ENCODE results near the gene SOX18. TPM values are rescaled to one million over a fixed set of nuclear protein-coding genes. Genes with fewer than 3 reads are reported as not detected.

The SOX18 gene
- total and polyA plus RNA-seq, 2 of the 8 experiments (the other 6 are each of a cell fraction or from before 2014, with no cell fraction given): 0.09 TPM; not detected in 1

GRCh38 chr20:64086801-64087200 is 37.4 kb upstream of the SOX18 start:
- WGBS, 2 experiments (ENCODE audit: extremely low coverage in 1 of 2, insufficient coverage in 1 of 2, insufficient read length in 1 of 2, insufficient replicate concordance in 2 of 2, low coverage in 1 of 2, low lambda C conversion rate in 2 of 2, missing lambda C conversion rate in 1 of 2): 97% methylated on average over 7 of the region's 11 CpGs; no CpG with 5 or more reads in 1 of the 2 experiments
- no peak overlapping the region for H3K4me2 ChIP-seq (ENCODE audit: insufficient read depth in 1 of 2, low read depth in 2 of 2, low read length in 2 of 2)
- no peak overlapping the region for H3K56ac ChIP-seq (replicated peaks; ENCODE audit: insufficient read length, low read depth, low read length)
- POLR2A ChIA-PET (ENCODE audit: partially characterized antibody): no interaction called here
- no peaks in the 10 kb centered on the region for H3K79me1 ChIP-seq (ENCODE audit: low read depth, low read length)
- no peak overlapping the region for H3K23ac ChIP-seq (ENCODE audit: insufficient read length)
- H2BK15ac ChIP-seq (ENCODE audit: low read length): no peak overlapping the region
- no peak overlapping the region for H3K18ac ChIP-seq (ENCODE audit: extremely low read depth, low read length)
- no peak overlapping the region for H2BK120ac ChIP-seq (replicated peaks; ENCODE audit: low read depth, low read length)
- no peak overlapping the region for H2AFZ ChIP-seq (ENCODE audit: low read length)
- no peak for FAIRE-seq
- no peak for DNase-seq (ENCODE audit: low read depth in 1 of 2, low spot score in 2 of 2)
- H3K9ac ChIP-seq (replicated peaks in 1 of 4; ENCODE audit: extremely low read depth in 1 of 4, low read depth in 3 of 4, low read length in 3 of 4): no peak overlapping the region
- H3K36me3 ChIP-seq (ENCODE audit: control insufficient read depth in 2 of 4, insufficient read depth in 4 of 4, low read length in 3 of 4): no peaks in the 10 kb centered on the region
- peaks cover 1 to 2% of the 10 kb centered on the region in 2 experiments for H4K20me1 ChIP-seq (replicated peaks in 1 of 2; ENCODE audit: control insufficient read depth in 1 of 2, insufficient read depth in 2 of 2, low read length in 2 of 2)
- no peak overlapping the region for H3K14ac ChIP-seq (ENCODE audit: insufficient read length)
- H2AK5ac ChIP-seq (ENCODE audit: low read depth, low read length): no peak overlapping the region
- H3K79me2 ChIP-seq (ENCODE audit: control insufficient read depth in 1 of 2, insufficient read depth in 2 of 2, low read length in 2 of 2): no peaks in the 10 kb centered on the region
- no peak overlapping the region for H2BK12ac ChIP-seq (ENCODE audit: low read depth, low read length)
- peaks cover 0 to 18% (median 10%) of the 10 kb centered on the region in 4 experiments; a peak in 6 of 7 replicates for H3K4me1 ChIP-seq (replicated peaks in 1 of 4; ENCODE audit: control insufficient read depth in 3 of 4, insufficient read depth in 4 of 4, low read length in 3 of 4)
- H2BK20ac ChIP-seq (ENCODE audit: low read length): no peak overlapping the region
- H3K27ac ChIP-seq (ENCODE audit: low read depth, low read length): no peak overlapping the region
- H3K4ac ChIP-seq (replicated peaks; ENCODE audit: insufficient read length, low read depth, low read length): no peak overlapping the region
- H3K4me3 ChIP-seq (ENCODE audit: extremely low read depth in 1 of 4, insufficient read depth in 2 of 4, low read depth in 3 of 4, low read length in 4 of 4): no peak overlapping the region
- H2BK5ac ChIP-seq (ENCODE audit: low read depth, low read length): no peak overlapping the region
- H3K9me3 ChIP-seq (ENCODE audit: insufficient read depth in 2 of 2, low read depth in 1 of 2, low read length in 1 of 2): no peaks in the 10 kb centered on the region
- peaks cover 6 to 43% (median 34%) of the 10 kb centered on the region in 4 experiments for H3K27me3 ChIP-seq (replicated peaks in 1 of 4; ENCODE audit: control insufficient read depth in 3 of 4, extremely low read depth in 1 of 4, insufficient read depth in 3 of 4, low read length in 3 of 4)
- H4K8ac ChIP-seq (ENCODE audit: extremely low read depth, insufficient read depth, low read length): no peak overlapping the region
- no peak overlapping the region for H4K5ac ChIP-seq (ENCODE audit: insufficient read length, low read depth, low read length)
- H4K91ac ChIP-seq (replicated peaks; ENCODE audit: insufficient read length, low read length): no peak overlapping the region
- CTCF ChIA-PET (ENCODE audit: partially characterized antibody): interaction anchor here (4.9 to 13.0 kb wide), 3 partner anchors 14 to 31 kb away, joined by 41 to 144 read pairs (median 139); partner anchors contain the start of genes SOX18 and TCEA2
- H3K23me2 ChIP-seq (ENCODE audit: low read depth, low read length): peaks cover 12% of the 10 kb centered on the region; the same call in 1 of the 2 replicates
- no peak for TF ChIP-seq KDM5A (IDR thresholded peaks at IDR 0.05; ENCODE audit: low read length)
- no peak for TF ChIP-seq EGR1 (IDR thresholded peaks at IDR 0.05; ENCODE audit: borderline replicate concordance, low read depth, low read length)
- no peak for TF ChIP-seq KDM4A (IDR thresholded peaks at IDR 0.05; ENCODE audit: low read depth, low read length, severe bottlenecking)
- no peak for TF ChIP-seq TAF7 (optimal IDR thresholded peaks at IDR 0.05; ENCODE audit: borderline replicate concordance, low read depth, low read length)
- TF ChIP-seq ATF3 (IDR thresholded peaks at IDR 0.05; ENCODE audit: insufficient read depth, low read depth, low read length): no peak

Measured in H1 (cell line).